Raji (cell line): Measurements from ENCODE around the gene MYPN.

Experiments
- POLR2A ChIP-seq: IDR thresholded peaks from 2 replicates; pipeline ENCODE4 v1.6.1; 2011; ENCODE audit warnings: low read depth, low read length, control low read depth; ENCODE audit not compliant: insufficient read depth

The MYPN gene

DNA sequence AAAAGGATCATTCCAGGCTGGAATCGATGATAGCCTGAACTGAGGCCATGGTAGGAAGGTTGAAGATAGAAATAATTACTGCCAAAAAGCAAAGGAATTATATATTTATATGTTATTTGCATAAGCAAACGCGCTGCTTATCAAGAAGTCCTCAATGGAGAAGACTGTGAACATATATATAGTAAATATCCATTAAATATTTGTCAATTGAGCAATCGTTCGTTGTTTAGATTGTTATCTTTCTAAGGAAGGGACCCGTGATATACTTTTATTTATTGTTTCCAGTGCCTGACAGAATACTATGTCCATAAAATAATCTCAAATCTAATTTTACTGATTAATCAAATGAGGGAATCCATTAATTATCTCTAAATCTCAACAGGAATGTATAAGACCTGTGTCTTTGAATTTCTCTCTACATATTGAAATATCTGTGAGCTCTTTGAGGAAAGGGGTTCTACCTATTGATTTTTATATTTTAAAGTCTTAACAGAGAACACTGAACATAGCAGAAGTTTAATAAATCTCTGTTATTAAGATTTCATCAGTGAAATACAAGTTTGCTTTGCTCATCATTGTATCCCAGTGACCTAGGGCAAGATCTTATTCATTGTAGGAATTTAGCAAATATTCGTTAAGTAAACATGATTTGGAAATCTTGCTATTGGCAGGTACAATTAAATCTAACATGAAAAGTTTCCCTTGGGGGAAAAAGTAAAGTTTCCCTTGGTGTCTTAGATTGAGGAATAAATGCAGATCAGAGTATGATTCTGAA is 22.2 kb upstream of the MYPN start:
- TF ChIP-seq POLR2A, result no peak

DNA sequence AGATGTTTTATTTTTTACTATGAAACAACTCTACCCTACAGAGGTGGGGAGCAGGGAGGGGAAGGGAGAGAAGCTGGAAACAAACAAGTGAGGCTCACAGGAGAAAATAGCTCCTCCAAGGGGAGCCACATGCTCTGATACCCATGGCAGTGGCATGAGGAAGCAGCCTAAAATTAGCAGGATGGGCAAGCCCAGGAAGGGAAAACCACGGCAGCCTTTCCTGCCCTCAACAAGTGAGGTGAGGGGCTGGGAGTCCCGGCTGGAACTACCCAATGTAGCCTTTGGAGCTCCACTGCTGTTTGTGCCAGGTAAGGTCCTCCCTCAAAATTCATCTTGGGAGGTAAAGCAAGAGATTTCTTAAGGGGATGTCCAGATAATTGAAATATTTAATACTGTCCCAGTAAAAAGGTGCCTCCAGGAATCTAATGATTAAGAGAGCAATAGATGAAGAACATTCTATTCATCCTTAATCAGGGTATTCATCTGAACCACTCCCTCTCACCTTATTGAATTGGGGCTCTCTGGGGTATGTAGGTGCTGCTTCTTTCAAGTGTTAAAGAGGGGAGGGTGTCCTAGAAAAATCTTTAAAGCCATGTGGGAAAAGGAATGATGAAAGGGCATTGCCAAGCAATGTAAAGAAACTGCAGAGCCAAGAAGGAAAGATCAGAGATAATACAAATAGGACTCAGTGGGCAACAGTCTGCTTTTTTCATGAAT is 21.4 kb upstream of the MYPN start:
- TF ChIP-seq POLR2A, result no peak

DNA sequence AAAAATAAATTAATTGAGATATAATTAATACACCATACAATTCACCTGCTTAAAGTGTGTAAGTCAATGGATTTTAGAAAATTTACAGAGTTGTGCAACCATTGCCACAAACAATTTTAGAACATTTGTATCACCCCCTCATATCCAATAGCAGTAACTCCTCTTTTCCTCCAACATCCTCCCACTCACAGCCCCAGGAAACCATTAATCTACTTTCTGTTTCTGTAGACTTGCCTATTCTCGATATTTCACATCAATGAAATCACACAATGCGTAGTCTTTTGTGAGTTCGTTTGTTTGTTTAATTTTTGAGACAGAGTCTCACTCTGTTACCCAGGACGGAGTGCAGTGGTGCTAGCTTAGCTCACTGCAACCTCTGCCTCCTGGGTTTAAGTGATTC is 20.5 kb upstream of the MYPN start:
- TF ChIP-seq POLR2A, result no peak

DNA sequence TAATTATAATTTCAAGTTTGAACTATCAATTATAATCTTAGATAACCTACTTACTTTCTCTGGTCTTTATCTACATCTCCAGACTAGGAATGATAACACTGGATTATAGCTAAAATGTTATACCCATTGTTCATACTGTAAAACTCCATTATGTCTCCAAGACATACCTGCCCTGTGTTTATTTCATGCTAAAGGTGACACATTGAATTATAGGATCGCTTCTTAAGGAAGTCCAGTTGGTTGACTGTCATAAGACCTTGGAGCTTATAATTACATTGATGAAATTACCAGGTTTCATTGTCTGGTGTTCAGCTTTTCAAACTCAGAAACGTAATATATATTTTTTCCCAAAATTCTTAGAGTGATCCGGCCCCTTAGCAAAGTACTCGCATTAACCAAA is 18.7 kb upstream of the MYPN start:
- no peak for TF ChIP-seq POLR2A

DNA sequence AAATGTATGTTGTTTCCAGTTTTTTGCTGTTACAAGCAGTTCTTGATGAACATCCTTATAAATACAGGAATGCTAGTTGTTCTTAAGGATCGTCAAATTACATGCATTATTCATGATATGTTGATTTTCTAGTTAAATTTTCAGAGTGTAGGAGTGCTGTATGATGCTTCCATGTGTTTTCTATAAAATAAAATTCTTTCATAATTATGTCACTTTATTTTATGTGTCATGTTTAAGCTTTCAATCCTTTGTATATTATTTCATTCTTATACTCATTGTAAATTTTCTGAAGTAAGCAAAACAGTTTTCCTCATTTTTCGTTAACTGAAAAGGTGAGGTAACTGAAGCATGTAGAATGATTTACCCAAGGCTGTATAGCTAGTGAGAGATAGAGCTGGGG is 16.8 kb upstream of the MYPN start:
- no peak for TF ChIP-seq POLR2A

DNA sequence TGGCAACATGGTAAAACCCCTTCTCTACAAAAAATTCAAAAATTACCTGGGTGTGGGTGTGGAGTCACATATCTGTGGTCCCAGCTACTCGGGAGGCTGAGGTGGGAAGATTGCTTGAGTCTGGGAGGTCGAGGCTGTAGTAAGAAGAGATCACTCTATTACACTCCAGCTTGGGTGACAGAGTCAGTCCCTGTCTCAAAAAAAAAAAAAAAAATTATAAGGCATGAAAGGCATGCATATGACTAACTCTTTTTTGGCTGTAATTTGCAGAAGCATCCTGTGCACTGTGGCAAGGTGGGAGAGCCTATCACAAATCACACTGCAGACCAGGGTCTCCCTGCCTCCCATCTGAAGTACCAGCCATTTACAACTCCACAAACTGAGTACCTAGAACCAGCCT is 14.1 kb upstream of the MYPN start:
- no peak for TF ChIP-seq POLR2A

DNA sequence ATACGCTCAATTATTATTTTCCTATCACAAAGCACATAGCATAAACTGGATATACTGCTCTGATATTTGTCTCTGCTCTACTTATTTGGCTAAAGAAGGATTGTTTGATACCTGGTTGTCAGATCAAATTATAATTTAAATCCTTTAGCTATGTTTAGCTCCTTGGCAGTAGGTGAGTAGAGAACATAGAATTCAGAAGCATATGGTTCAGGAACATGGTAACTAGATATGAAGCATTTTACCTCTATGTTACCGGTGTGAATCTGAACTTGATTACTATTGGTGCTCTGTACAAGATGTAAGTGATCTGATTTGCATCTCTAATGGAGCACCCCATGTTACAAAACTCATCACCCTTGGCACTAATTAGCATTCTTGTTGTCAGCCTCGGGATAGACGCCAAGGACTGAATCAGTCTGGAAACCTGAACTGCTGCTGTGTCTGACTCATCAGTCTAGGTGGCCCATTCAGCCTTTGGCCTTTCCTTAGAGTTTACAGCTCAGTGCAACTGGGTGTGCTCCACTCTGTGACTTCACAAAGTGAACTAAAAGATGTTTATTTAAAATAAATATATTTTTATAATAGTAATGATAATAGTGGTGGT is 12.3 kb upstream of the MYPN start:
- TF ChIP-seq POLR2A, result no peak

DNA sequence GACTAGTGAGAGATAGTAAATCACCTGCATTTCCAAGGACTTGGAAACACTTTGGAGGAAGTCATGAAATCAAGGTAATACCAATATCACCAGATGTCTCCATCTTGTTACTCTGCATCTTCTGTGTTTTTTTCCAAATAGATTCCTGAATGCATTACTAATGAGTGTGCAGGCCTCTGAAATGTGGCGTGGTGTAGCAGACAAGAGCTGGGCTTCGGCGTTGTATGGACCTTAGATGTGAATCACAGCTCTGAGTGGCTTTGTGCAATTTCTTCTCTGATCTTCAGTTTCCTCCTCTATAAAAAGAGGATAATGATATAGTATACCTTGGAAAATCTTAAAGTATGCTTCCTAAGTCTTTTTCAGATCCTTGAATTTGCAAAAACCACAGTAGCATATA is 9.6 kb upstream of the MYPN start:
- no peak for TF ChIP-seq POLR2A

DNA sequence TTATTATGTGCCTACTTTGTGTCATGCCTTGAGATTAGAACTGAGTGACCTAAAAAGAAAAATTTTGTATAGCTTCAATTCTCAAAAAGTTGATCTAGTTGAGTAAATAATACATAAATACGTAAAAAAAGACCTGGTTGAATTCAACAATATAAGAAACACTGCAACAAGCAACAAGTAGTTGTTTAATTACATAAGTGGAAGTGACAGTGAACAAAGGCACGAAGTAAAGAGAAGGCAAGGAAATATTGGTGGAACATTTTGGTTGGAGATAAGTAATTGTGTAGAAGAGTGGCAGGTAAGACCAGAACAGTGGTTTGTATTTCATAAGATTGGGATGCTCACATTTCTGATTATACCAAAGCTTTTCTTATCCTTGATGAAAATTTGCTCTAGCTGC is 8.2 kb upstream of the MYPN start:
- TF ChIP-seq POLR2A, result no peak

DNA sequence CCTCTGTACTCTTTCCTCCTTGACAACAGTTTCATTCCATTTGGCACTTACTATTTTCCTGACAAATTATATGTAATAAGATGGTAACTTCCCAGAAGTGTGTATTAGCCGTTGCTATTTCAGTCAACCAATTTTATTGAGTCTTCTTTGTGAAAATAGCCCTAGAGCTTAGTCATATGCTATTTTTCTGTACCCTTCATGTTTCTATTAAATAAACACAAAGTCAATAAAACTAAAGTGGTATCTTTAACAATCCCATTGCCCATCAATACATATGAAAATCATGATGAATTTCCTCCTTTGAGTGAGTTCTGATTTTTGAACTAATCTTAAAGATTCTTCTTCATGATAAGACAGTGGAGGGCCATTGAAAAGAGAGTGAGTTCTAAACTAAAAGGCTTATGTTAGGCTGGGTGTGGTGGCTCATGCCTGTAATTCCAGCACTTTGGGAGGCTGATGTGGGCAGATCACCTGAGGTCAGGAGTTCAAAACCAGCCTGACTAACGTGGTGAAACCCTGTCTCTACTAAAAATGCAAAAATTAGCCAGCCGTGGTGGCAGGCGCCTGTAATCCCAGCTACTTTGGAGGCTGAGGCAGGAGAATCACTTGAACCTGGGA is 5.9 kb upstream of the MYPN start:
- TF ChIP-seq POLR2A, result no peak

DNA sequence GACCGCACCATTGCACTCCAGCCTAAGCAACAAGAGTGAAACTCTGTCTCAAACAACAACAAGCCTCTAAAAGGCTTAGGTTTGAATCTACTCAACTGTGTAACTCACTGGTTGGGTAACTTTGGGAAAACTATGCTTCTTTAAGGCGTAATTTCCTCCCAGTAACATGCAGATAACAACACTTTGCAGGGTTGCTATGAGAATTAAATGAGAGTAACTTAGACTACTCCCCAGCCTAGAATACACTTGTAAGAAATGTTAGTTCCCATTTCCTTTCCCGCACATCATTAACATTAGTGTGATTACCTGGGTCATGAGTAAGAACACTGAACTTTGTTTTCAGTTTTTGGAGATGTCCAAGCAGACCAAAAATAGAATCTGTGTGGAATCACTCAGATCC is 5.4 kb upstream of the MYPN start:
- no peak for TF ChIP-seq POLR2A

DNA sequence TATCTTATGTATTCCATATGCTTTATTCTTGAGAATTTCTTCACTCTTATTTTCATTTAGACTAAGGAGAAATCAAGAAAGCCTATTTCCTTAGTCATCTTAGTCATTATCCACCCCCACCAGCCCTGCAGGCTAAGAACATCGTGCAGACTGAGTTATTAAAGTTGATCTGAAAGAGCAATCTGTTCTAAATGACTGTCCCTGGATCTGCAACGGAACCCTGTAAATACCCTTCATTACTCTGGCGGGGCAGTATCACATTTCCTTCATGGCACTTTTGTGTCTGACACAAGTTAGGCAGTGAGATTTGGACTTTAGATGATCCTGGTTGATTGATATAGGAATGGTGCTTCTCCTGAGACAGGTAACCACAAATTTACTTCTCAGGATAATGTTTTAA is 3.5 kb upstream of the MYPN start:
- no peak for TF ChIP-seq POLR2A

DNA sequence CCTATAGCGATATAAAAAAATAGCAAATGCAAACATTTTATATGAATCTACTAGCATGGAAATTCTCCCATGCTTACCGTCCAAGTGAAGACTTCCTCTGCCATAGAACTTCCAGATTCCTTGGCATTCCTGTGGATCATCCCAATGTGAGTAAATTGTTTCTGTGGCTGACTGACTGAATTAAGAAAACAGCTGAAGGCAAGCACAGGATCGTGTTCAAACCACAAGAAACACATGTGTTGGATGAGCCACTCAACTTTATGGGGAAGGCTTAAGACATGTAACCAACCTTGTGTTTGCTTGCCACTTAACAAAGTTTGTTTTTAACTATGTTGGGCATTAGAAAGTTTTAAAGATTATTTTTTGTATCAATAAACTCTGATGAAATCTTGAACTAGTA is 2.6 kb upstream of the MYPN start:
- TF ChIP-seq POLR2A, result no peak

DNA sequence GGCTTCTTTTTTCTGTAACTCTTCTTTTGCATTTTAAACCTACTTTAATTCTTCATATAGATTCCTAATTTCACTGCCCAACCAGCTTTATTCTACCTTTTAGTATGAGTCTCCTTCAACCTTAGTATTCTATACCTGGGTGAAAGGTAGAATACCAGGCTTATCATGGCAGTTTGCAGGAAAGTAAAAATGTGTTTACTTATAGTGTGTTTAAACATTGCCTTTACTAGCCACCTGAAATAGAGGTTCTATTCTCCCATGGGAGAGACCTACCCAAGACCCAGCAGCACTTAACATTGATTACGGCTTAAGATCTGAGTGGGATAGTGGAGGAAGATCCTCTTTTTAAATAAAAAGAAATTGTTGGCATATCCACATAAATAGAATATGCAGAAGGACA is 1.6 kb upstream of the MYPN start:
- no peak for TF ChIP-seq POLR2A

DNA sequence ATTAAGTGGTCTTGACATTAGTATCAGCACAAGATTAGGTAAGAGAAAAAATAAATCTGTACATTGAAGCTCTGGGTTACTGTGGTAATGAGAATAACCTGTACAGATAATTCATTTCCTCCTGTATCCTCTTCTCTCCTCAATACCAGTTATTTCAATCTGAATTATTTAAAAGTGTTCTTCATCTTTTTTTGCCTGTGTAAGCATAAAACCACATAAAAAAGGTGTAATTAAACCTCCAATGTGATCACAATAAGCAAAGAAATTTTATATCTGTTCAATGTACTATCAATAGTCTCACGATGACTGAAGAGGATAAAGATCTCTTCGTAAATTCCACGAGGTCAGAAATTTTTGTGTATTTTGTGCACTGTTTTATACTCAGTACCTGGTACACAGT is 1.2 kb upstream of the MYPN start:
- no peak for TF ChIP-seq POLR2A

DNA sequence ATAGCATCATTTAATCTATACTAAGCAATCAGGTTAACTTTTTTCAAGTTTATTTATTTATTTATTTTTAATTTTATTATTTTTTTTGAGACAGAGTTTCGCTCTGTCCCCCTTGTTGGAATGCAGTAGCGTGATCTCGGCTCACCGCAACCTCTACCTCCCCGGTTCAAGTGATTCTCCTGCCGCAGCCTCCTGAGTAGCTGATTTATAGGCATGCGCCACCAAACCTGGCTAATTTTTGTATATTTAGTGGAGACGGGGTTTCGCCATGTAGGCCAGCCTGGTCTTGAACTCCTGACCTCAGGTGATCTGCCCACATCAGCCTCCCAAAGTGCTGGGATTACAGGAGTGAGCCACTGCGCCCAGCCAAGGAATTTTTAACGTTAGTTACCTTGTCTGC is 635 bp upstream of the MYPN start:
- no peak for TF ChIP-seq POLR2A
